Heart left ventricle (tissue), 13 donors: ENCODE data around the gene ERBB4.

Experiments used
- POLR2A ChIP-seq, 2 donors: fragments of 450-650 bp; IDR thresholded peaks; one replicate each; pipeline ENCODE4 v1.6.1; 2017; ENCODE audit warnings: antibody characterized with exemption in 2 of 2, mild to moderate bottlenecking in 2 of 2, moderate library complexity in 2 of 2
- TF ChIP-seq, protein P1 (sequence below), 12 donors: fragments of 200-600 bp; sonication (generic) in 4 of 12; IDR thresholded peaks; one replicate each; pipeline versions ENCODE4 v1.5.0 to v1.8.0; 2018 to 2022; ENCODE audit warnings: antibody characterized with exemption in 12 of 12, mild to moderate bottlenecking in 5 of 12
- donor health status: ischemic (EF 13 %, LVEDD 7.1; RV severe dilation, severe dysfunction).
- donor health status: DM: no; HTN: yes; CAD: no.
- donor health status: DM: no; HTN: no; CAD: no.
- donor health status: ischemic (EF 25% LVEDD 6.9; RV normal size, moderate dysfunction).
- donor health status: ischemic (EF 25% LVEDD 5.7; RV mildly dilated, moderate dysfunction).
- donor health status: ischemic (EF 35%, LVEDD 5.7; RV mildly dilated, moderate dysfunction).
- donor health status: nonischemic (EF 11% LVEDD 7.7; RV severe dilation, severe dysfunction).
- donor health status: DM: yes; HTN: yes; CAD: no.
- donor health status: PGD.
- donor health status: ischemic (EF 29% LVEDD 5.4; RV normal size, mild dysfunction).
- donor health status: nonischemic (EF 23%, LVEDD 6.1; RV moderate dilation, normal function).

DNA sequence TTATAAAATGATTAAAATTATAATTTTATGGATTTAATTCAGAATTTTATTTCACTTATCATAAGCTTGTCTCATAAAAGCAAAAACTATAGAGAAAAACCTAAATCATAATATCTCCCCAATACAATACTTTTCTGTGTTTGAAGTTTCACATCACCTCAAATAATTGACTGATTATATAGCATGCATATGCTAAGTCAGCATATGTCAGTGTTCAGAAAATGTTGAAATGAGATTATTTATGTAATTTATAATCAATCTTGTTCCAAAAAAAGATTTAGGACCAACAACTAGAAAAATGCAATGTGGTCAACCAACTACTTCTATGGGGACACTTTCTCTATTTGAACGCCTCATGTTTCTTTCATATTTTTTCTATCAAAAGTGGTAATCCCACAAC lies 1079.6 kb downstream of the ERBB4 start:
- TF ChIP-seq, protein P1, sequence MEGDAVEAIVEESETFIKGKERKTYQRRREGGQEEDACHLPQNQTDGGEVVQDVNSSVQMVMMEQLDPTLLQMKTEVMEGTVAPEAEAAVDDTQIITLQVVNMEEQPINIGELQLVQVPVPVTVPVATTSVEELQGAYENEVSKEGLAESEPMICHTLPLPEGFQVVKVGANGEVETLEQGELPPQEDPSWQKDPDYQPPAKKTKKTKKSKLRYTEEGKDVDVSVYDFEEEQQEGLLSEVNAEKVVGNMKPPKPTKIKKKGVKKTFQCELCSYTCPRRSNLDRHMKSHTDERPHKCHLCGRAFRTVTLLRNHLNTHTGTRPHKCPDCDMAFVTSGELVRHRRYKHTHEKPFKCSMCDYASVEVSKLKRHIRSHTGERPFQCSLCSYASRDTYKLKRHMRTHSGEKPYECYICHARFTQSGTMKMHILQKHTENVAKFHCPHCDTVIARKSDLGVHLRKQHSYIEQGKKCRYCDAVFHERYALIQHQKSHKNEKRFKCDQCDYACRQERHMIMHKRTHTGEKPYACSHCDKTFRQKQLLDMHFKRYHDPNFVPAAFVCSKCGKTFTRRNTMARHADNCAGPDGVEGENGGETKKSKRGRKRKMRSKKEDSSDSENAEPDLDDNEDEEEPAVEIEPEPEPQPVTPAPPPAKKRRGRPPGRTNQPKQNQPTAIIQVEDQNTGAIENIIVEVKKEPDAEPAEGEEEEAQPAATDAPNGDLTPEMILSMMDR (IDR thresholded peaks at IDR 0.05): no peak
- TF ChIP-seq POLR2A (IDR thresholded peaks at IDR 0.05): no peak
